ENCODE results near the gene C2orf49.
"Not testable (repeated sequence)": the region's sequence is repeated elsewhere in the genome, so short reads cannot be mapped to it uniquely, and the experiment has no call there.

C2orf49 gene

GRCh38 chr2:105321875-105322646, 15.3 kb upstream of the C2orf49 start:
- DNase-seq (ENCODE audit: low read depth): no peak

- no peak for DNase-seq (ENCODE audit: low read depth)
Measured at GRCh38 chr2:105323111-105323510, 14.2 kb upstream of the C2orf49 start.

GRCh38 chr2:105324101-105324500, 13.2 kb upstream of the C2orf49 start:
- DNase-seq (ENCODE audit: low read depth): no peak

- DNase-seq (ENCODE audit: low read depth): no peak
Measured at GRCh38 chr2:105324732-105325131, 12.6 kb upstream of the C2orf49 start.

- DNase-seq (ENCODE audit: low read depth): no peak
Measured at GRCh38 chr2:105325389-105325963, 11.9 kb upstream of the C2orf49 start.

- not testable (repeated sequence) for DNase-seq (ENCODE audit: low read depth)
Measured at GRCh38 chr2:105327271-105327670, 10.1 kb upstream of the C2orf49 start.

GRCh38 chr2:105327690-105328089, 9.7 kb upstream of the C2orf49 start:
- no peak for DNase-seq (ENCODE audit: low read depth)

GRCh38 chr2:105328281-105329196, 8.8 kb upstream of the C2orf49 start:
- no peak for DNase-seq (ENCODE audit: low read depth)

GRCh38 chr2:105329197-105329554, 8.2 kb upstream of the C2orf49 start:
- DNase-seq (ENCODE audit: low read depth): peak; percentile 10

GRCh38 chr2:105329561-105330495, 7.5 kb upstream of the C2orf49 start, which contains the start of gene TGFBRAP1:
TSS of gene TGFBRAP1 (minus strand) at chr2:105329735. CDS start at chr2:105308301, 21,434 bp downstream.
- peak; percentile 43 for DNase-seq (ENCODE audit: low read depth)

GRCh38 chr2:105330681-105331375, 6.5 kb upstream of the C2orf49 start:
- no peak for DNase-seq (ENCODE audit: low read depth)

GRCh38 chr2:105334211-105334610, 3.1 kb upstream of the C2orf49 start:
- DNase-seq (ENCODE audit: low read depth): no peak

GRCh38 chr2:105335469-105335868, 1.9 kb upstream of the C2orf49 start:
- no peak for DNase-seq (ENCODE audit: low read depth)

- no peak for DNase-seq (ENCODE audit: low read depth)
Measured at GRCh38 chr2:105336786-105337121, 586 bp upstream of the C2orf49 start.

GRCh38 chr2:105338020-105338385, 663 bp downstream of the C2orf49 start:
- DNase-seq (ENCODE audit: low read depth): no peak

- no peak for DNase-seq (ENCODE audit: low read depth)
Measured at GRCh38 chr2:105339414-105339813, 2.1 kb downstream of the C2orf49 start.

GRCh38 chr2:105344704-105345345, 7.5 kb downstream of the C2orf49 start:
- DNase-seq (ENCODE audit: low read depth): no peak

GRCh38 chr2:105357122-105357521, 19.8 kb downstream of the C2orf49 start:
- DNase-seq (ENCODE audit: low read depth): no peak

GRCh38 chr2:105358593-105358992, 21.3 kb downstream of the C2orf49 start:
- DNase-seq (ENCODE audit: low read depth): no peak

- DNase-seq (ENCODE audit: low read depth): no peak
Measured at GRCh38 chr2:105361102-105361889, 24.0 kb downstream of the C2orf49 start.

All from activated T-cell treated with anti-CD3 and anti-CD28 coated beads for 24 hours (primary cell).